CD4-positive, alpha-beta memory T cell (primary cell): ENCODE measurements around the gene MRPL38. TPM values are rescaled to one million over a fixed set of nuclear protein-coding genes. Genes with fewer than 3 reads are reported as not detected.
"Not testable (repeated sequence)": the region's sequence is repeated elsewhere in the genome, so short reads cannot be mapped to it uniquely, and the experiment has no call there.

Experiments
- CTCF ChIA-PET: fragments of 350-600 bp; sonication (Branson Sonifier 250); formaldehyde crosslinking; loops from one replicate; lab custom pipeline; 2021; ENCODE audit warnings: inconsistent platforms; ENCODE audit not compliant: partially characterized antibody; lab: Charles Lee
- POLR2A ChIA-PET: fragments of 350-600 bp; sonication (Branson Sonifier 250); formaldehyde crosslinking; loops from one replicate; lab custom pipeline; 2021; ENCODE audit not compliant: partially characterized antibody; lab: Charles Lee
- DNase-seq, 5 donors: peaks; one replicate each; pipeline versions ENCODE4 v3.0.0 to v3.0.0-alpha.2; 2020 to 2022; ENCODE audit warnings: mixed read lengths in 1 of 5
- H3K27ac ChIP-seq: one replicate; pipeline ENCODE4 v1.7.0; 2013; ENCODE audit warnings: low read depth, low read length
- H3K27me3 ChIP-seq: 2 replicates; pipeline ENCODE4 v1.7.0; 2013; ENCODE audit warnings: mild to moderate bottlenecking, low read length, moderate library complexity; ENCODE audit not compliant: insufficient read depth
- H3K36me3 ChIP-seq: 2 replicates; pipeline ENCODE4 v1.7.0; 2013; ENCODE audit warnings: mild to moderate bottlenecking, low read length, moderate library complexity; ENCODE audit not compliant: insufficient read depth
- H3K4me1 ChIP-seq: 2 replicates; pipeline ENCODE4 v1.7.0; 2013; ENCODE audit warnings: mild to moderate bottlenecking, low read length, moderate library complexity; ENCODE audit not compliant: insufficient read depth
- H3K4me3 ChIP-seq, 2 donors: one replicate each; pipeline ENCODE4 v1.7.0; 2013; ENCODE audit warnings: low read length in 2 of 2, mild to moderate bottlenecking in 1 of 2
- H3K9me3 ChIP-seq, 2 donors: one replicate each; pipeline ENCODE4 v1.7.0; 2013; ENCODE audit warnings: low read length in 2 of 2, control low read depth in 1 of 2; ENCODE audit not compliant: control insufficient read depth in 1 of 2
- H3K27ac Mint-ChIP-seq, 7 donors: one replicate each; pipeline ENCODE4 v1.8.0; 2020 to 2021; ENCODE audit warnings: mixed read lengths in 7 of 7, mild to moderate bottlenecking in 6 of 7, inconsistent platforms in 3 of 7, moderate library complexity in 3 of 7
- H3K27me3 Mint-ChIP-seq, 2 donors: one replicate each; pipeline ENCODE4 v1.8.0; 2020 to 2021; ENCODE audit warnings: mixed read lengths in 2 of 2
- H3K36me3 Mint-ChIP-seq, 2 donors: one replicate each; pipeline ENCODE4 v1.8.0; 2020 to 2021; ENCODE audit warnings: mixed read lengths in 2 of 2, inconsistent platforms in 1 of 2, mild to moderate bottlenecking in 1 of 2
- H3K4me1 Mint-ChIP-seq, 4 donors: one replicate each; pipeline ENCODE4 v1.8.0; 2020 to 2021; ENCODE audit warnings: mixed read lengths in 4 of 4, mild to moderate bottlenecking in 1 of 4
- H3K4me3 Mint-ChIP-seq, 8 donors: one replicate each; pipeline ENCODE4 v1.8.0; 2020 to 2021; ENCODE audit warnings: mixed read lengths in 8 of 8, mild to moderate bottlenecking in 7 of 8, moderate library complexity in 6 of 8, inconsistent platforms in 3 of 8
- H3K9me3 Mint-ChIP-seq, 8 donors: one replicate each; pipeline ENCODE4 v1.8.0; 2020 to 2021; ENCODE audit warnings: mixed read lengths in 8 of 8, mild to moderate bottlenecking in 5 of 8, inconsistent platforms in 3 of 8, moderate library complexity in 1 of 8
- intact Hi-C: fragments of 100-400 bp; cut with micrococcal nuclease; formaldehyde crosslinking; loops from one replicate; pipeline ENCODE4 v1.15.1; 2023
- polyA plus RNA-seq, 2 donors: library from polyadenylated mRNA; unstranded; fragments of 300-500 nt; fragmentation: Illumina TruSeq; gene quantifications; one replicate each; pipeline ENCODE4 v1.2.3, GENCODE V29; 2021
- total RNA-seq, 2 experiments: library from RNA; stranded (reverse); gene quantifications; one replicate each; pipeline ENCODE4 v1.2.3, GENCODE V29; 2021

Gene MRPL38
- total and polyA plus RNA-seq, 4 experiments from 2014 or later: 59.1 to 142 (median 108) TPM

DNA sequence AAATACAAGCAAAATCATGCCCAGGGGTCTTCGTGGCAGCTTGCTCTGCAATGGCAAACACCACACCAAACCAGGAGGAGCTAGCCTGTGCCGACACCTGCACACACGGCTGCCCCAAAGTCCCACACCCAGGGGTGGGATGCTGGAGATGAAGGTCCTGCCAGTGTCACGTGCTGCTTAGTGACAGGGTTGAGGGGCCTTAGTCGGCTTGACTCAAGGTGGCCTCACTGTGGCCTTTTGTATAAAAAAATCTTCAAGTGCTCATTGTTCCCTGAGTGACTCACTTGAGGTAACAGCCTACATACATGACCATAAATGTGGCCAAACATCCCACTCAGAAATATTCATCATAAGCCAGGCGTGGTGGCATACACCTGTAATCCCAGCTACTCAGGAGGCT is 15.2 kb downstream of the MRPL38 start:
- Histone ChIP-seq H3K4me1 (peaks cover 6% of the 10 kb centered on the region), H3K36me3 (peaks cover 9% of the 10 kb centered on the region), H3K4me3 (no peak overlapping the region), H3K27ac (no peak overlapping the region), H3K27me3 (no peaks in the 10 kb centered on the region), H3K9me3 (no peaks in the 10 kb centered on the region)
- no peak for DNase-seq
- H3K36me3 Mint-ChIP-seq: peaks cover 5 to 16% of the 10 kb centered on the region in 2 donors
- no peak overlapping the region for H3K27ac Mint-ChIP-seq
- CTCF ChIA-PET: interaction anchor here (1.5 to 1.8 kb wide), 2 partner anchors 29 to 34 kb away, joined by 4 to 7 read pairs; partner anchors contain the start of gene WBP2
- no peaks in the 10 kb centered on the region for H3K9me3 Mint-ChIP-seq
- H3K27me3 Mint-ChIP-seq: no peaks in the 10 kb centered on the region
- intact Hi-C loops: no loop called here
- no peak overlapping the region for H3K4me3 Mint-ChIP-seq
- POLR2A ChIA-PET: interaction anchor here (1.1 to 18.1 kb wide), 3 partner anchors 12 to 464 kb away, joined by 4 to 337 read pairs (median 5); partner anchors contain the start of genes MRPL38, PRPSAP1 and TRIM47
- peaks cover 6 to 8% (median 8%) of the 10 kb centered on the region in 4 donors for H3K4me1 Mint-ChIP-seq

- Histone ChIP-seq H3K27me3 (no peaks in the 10 kb centered on the region), H3K27ac (no peak overlapping the region), H3K4me3 (no peak overlapping the region), H3K4me1 (no peaks in the 10 kb centered on the region), H3K36me3 (peaks cover 9% of the 10 kb centered on the region), H3K9me3 (no peaks in the 10 kb centered on the region)
- intact Hi-C loops: no loop called here
- H3K27me3 Mint-ChIP-seq: no peaks in the 10 kb centered on the region
- peaks cover 5 to 13% of the 10 kb centered on the region in 2 donors for H3K36me3 Mint-ChIP-seq
- ChIA-PET CTCF (interaction anchor here (1.0 kb wide), 1 partner anchor 11 kb away, joined by 4 read pairs; no protein-coding TSS in a partner anchor), POLR2A (interaction anchor here (0.6 to 18.1 kb wide), 4 partner anchors 8 to 465 kb away, joined by 3 to 337 read pairs (median 4); partner anchors contain the start of genes PRPSAP1, TRIM47 and TRIM65)
- no peak for DNase-seq
- no peaks in the 10 kb centered on the region for H3K9me3 Mint-ChIP-seq
- no peaks in the 10 kb centered on the region for H3K4me1 Mint-ChIP-seq
- H3K4me3 Mint-ChIP-seq: no peak overlapping the region
- no peak overlapping the region for H3K27ac Mint-ChIP-seq
Observed at GRCh38 chr17:75888484-75888883, 16.2 kb downstream of the MRPL38 start.

DNA sequence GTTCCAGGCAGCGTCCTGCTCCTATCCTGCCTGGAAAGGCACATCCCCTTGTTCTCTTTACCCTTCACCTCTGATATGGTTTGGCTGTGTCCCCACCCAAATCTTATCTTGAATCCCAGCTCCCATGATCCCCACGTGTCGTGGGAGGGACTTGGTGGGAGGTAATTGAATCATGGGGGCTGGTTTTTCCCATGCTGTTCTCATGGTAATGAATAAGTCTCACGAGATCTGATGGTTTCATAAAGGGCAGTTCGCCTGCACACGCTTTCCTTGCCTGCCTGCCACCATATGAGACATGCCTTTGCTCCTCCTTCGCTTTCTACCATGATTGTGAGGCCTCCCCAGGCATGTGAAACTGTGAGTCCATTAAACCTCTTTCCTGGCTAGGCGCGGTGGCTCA is 18.8 kb downstream of the MRPL38 start:
- ChIA-PET POLR2A (interaction anchor here (0.8 to 3.3 kb wide), 4 partner anchors 7 to 38 kb away, joined by 3 to 19 read pairs (median 6); partner anchors contain the start of genes TRIM47 and TRIM65), CTCF (interaction anchor here (1.5 kb wide), 1 partner anchor 25 kb away, joined by 3 read pairs; no protein-coding TSS in a partner anchor)
- peaks cover 15% of the 10 kb centered on the region for H3K4me1 ChIP-seq
- H3K27me3 Mint-ChIP-seq, H3K4me3 ChIP-seq, H3K9me3 ChIP-seq, H3K27me3 ChIP-seq, H3K27ac ChIP-seq, DNase-seq, H3K9me3 Mint-ChIP-seq, H3K36me3 ChIP-seq, intact Hi-C loops, H3K4me3 Mint-ChIP-seq: not testable (repeated sequence)
- H3K27ac Mint-ChIP-seq: peak overlapping the region in 2 of 7 donors; percentile 41 to 46
- H3K36me3 Mint-ChIP-seq: peaks cover 5 to 11% of the 10 kb centered on the region in 2 donors
- H3K4me1 Mint-ChIP-seq: peaks cover 3 to 15% (median 11%) of the 10 kb centered on the region in 4 donors

DNA sequence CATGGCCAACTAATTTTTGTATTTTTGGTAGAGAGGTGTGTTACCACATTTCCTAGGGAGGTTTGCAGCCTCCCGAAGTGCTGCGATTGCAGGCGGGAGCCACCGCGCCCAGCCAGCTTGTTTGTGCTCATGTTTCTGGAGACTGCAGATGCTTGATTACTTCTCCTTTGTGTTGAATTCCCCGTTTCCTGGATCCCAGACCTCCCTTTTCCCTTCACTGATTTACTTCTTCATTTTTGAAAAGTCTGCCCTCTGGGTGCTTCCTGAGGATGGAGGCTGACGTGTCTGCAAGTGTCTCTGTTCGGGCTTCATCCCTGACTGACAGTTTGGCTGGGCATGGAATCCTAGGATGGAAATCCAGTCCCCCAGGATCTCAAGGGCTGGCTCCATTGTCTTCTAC is 19.3 kb downstream of the MRPL38 start:
- ChIA-PET POLR2A (interaction anchor here (0.8 to 3.3 kb wide), 3 partner anchors 9 to 37 kb away, joined by 3 to 19 read pairs (median 7); partner anchors contain the start of gene TRIM65), CTCF (interaction anchor here (1.3 to 1.5 kb wide), 3 partner anchors 20 to 120 kb away, joined by 3 read pairs; partner anchors contain the start of gene GALK1)
- peaks cover 15% of the 10 kb centered on the region for H3K4me1 ChIP-seq
- H3K27me3 ChIP-seq: no peaks in the 10 kb centered on the region
- H3K9me3 ChIP-seq: no peaks in the 10 kb centered on the region
- no peaks in the 10 kb centered on the region for H3K27me3 Mint-ChIP-seq
- peaks cover 3 to 15% (median 11%) of the 10 kb centered on the region in 4 donors for H3K4me1 Mint-ChIP-seq
- no peak overlapping the region for H3K4me3 ChIP-seq
- H3K27ac Mint-ChIP-seq: peak overlapping the region in 2 of 7 donors; percentile 41 to 46
- no peak overlapping the region for H3K27ac ChIP-seq
- H3K36me3 Mint-ChIP-seq: peaks cover 5 to 8% of the 10 kb centered on the region in 2 donors
- peaks cover 5% of the 10 kb centered on the region for H3K36me3 ChIP-seq
- intact Hi-C loops: no loop called here
- no peaks in the 10 kb centered on the region for H3K9me3 Mint-ChIP-seq
- no peak overlapping the region for H3K4me3 Mint-ChIP-seq
- no peak for DNase-seq

GRCh38 chr17:75881678-75882454 is 22.8 kb downstream of the MRPL38 start:
- Mint-ChIP-seq H3K36me3 (no peaks in the 10 kb centered on the region), H3K4me1 (peaks cover 12 to 28% (median 20%) of the 10 kb centered on the region in 4 donors), H3K27ac (peak overlapping the region in 4 of 7 donors; percentile 56 to 77 (median 67)), H3K27me3 (no peaks in the 10 kb centered on the region), H3K4me3 (peak overlapping the region in 6 of 8 donors; percentile 3 to 36 (median 17)), H3K9me3 (no peaks in the 10 kb centered on the region)
- no peaks in the 10 kb centered on the region for H3K27me3 ChIP-seq
- no peaks in the 10 kb centered on the region for H3K36me3 ChIP-seq
- intact Hi-C loops: no loop called here
- DNase-seq: peak in 1 of 5 donors; percentile 19
- H3K4me1 ChIP-seq: peaks cover 30% of the 10 kb centered on the region
- H3K4me3 ChIP-seq: no peak overlapping the region
- no peak overlapping the region for H3K27ac ChIP-seq
- CTCF ChIA-PET: interaction anchor here (0.8 to 14.1 kb wide), 4 partner anchors 14 to 128 kb away, joined by 3 to 266 read pairs (median 6); partner anchors contain the start of genes GALK1, TRIM65 and WBP2
- POLR2A ChIA-PET: interaction anchor here (0.6 to 16.3 kb wide), 3 partner anchors 15 to 56 kb away, joined by 3 to 563 read pairs (median 337); partner anchors contain the start of genes MRPL38, TRIM65, UNC13D and WBP2
- no peaks in the 10 kb centered on the region for H3K9me3 ChIP-seq

GRCh38 chr17:75880266-75880665 is 24.4 kb downstream of the MRPL38 start:
- no peak for DNase-seq
- Histone ChIP-seq H3K4me3 (no peak overlapping the region), H3K27me3 (no peaks in the 10 kb centered on the region), H3K9me3 (no peaks in the 10 kb centered on the region), H3K36me3 (no peaks in the 10 kb centered on the region), H3K27ac (no peak overlapping the region), H3K4me1 (peaks cover 46% of the 10 kb centered on the region)
- intact Hi-C loops: no loop called here
- POLR2A ChIA-PET: interaction anchor here (5.6 to 16.3 kb wide), 3 partner anchors 16 to 103 kb away, joined by 90 to 563 read pairs (median 337); partner anchors contain the start of genes MRPL38, TRIM65, UNC13D and WBP2
- peaks cover 0 to 6% of the 10 kb centered on the region in 2 donors for H3K36me3 Mint-ChIP-seq
- H3K27ac Mint-ChIP-seq: peak overlapping the region in 1 of 7 donors; percentile 19
- H3K9me3 Mint-ChIP-seq: no peaks in the 10 kb centered on the region
- CTCF ChIA-PET: interaction anchor here (1.2 to 14.1 kb wide), 4 partner anchors 14 to 48 kb away, joined by 3 to 266 read pairs (median 50); partner anchors contain the start of genes TRIM65 and WBP2
- H3K27me3 Mint-ChIP-seq: no peaks in the 10 kb centered on the region
- H3K4me3 Mint-ChIP-seq: peak overlapping the region in 5 of 8 donors; percentile 43 to 58 (median 49)
- H3K4me1 Mint-ChIP-seq: peaks cover 24 to 44% (median 34%) of the 10 kb centered on the region in 4 donors
